ENCODE data around the gene ITPR2.

- no peak for TF ChIP-seq EZH2phosphoT487 (IDR thresholded peaks at IDR 0.05; ENCODE audit: borderline replicate concordance, low read length)
- no peak for TF ChIP-seq CTCF (conservative IDR thresholded peaks at IDR 0.05; ENCODE audit: low read depth, low read length)
- no peak for TF ChIP-seq EZH2 (IDR thresholded peaks at IDR 0.05; ENCODE audit: low read length, unreplicated experiment)
Measured at GRCh38 chr12:26748412-26748740, 84.6 kb downstream of the ITPR2 start.

Measured in PC-3 (cell line).